ENCODE data around the gene PKD2L1.
A peak's percentile ranks its signal among the peaks of the same experiment; 100 is the strongest.
"Not testable (repeated sequence)": the region's sequence is repeated elsewhere in the genome, so short reads cannot be mapped to it uniquely, and the experiment has no call there.

PKD2L1 gene

DNA sequence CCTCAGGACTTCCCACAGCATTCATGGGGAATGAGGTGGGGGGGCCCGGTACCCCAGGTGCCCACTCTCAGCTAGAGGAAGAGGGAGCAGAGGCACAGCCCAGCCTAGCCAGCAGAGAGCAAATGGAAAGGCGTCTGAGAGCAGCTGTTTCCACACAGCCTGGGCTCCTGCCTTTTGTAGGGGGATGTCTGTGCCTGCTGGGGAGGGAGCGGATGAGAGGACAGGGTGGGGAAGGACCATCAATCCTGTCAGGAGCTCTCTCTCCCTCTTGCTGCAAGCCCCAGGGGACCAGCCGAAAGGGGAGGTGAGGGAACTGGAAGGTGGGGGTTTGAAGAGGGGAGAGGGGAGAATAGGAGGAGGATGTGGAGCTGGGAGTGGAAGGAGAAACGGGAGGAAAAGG, at the start of gene PKD2L1:
Gene PKD2L1, minus strand, starts transcription at position 150 of the 400 bp plus-strand sequence. Its CDS starts 125 bp downstream, at position 25.
- no peak for DNase-seq (ENCODE audit: low read depth in 3 of 3)

DNA sequence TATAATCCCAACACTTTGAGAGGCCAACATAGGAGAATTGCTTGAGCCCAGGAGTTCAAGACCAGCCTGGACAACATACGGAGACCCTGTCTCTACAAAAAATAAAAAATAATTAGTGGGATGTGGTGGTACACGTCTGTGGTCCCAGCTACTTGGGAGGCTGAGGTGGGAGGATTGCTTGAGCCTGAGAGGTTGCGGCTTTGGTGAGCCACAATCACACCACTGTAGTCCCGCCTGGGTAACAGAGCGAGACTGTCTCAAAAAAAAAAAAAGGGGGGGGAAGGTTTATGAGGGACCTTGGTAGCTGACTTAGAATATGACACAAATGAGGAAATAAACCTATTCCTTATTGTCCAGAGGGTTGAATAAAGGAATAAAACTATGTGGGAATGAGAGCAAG, 47.8 kb upstream of the PKD2L1 start:
- DNase-seq (ENCODE audit: low read depth in 3 of 3): no peak

DNA sequence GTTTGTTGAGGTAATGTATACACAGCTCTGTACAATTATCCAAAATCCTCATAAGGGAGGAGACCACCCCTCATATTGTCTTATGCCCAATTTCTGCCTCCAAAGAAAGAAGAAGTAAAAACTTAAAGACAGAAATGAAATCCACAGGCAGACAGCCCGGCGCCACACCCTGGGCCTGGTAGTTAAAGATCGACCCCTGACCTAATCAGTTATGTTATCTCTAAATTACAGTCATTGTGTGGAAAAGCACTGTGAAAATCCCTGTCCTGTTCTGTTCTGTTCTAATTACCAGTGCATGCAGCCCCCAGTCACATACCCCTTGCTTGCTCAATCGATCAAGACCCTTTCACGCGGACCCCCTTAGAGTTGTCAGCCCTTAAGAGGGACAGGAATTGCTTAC, 46.6 kb upstream of the PKD2L1 start:
- not testable (repeated sequence) for DNase-seq (ENCODE audit: low read depth in 3 of 3)

DNA sequence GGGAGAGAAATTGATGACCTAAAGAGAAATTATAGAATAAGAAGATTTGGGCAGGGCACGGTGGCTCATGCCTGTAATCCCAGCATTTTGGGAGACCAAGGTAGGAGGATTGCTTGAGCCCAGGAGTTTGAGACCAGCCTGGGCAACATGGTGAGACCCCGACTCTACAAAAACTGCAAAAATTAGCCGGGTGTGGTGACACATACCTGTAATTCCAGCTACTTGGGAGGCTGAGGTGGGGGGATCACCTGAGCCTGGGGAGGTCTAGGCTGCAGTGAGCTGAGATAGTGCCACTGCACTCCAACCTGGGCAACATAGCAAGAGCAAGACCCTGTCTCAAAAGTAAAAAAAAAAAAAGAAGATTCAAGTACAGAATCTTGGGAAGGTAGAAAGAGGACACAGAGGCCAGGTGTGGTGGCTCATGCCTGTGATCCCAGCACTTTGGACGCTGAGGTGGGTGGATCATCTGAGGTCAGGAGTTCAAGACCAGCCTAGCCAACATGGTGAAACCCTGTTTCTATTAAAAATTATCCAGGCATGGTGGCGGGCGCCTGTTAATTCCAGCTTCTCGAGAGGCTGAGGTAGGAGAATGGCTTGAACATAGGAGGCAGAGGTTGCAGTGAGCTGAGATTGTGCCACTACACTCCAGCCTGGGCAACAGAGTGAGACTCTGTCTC, 44.8 kb upstream of the PKD2L1 start:
- not testable (repeated sequence) for DNase-seq (ENCODE audit: low read depth in 3 of 3)

DNA sequence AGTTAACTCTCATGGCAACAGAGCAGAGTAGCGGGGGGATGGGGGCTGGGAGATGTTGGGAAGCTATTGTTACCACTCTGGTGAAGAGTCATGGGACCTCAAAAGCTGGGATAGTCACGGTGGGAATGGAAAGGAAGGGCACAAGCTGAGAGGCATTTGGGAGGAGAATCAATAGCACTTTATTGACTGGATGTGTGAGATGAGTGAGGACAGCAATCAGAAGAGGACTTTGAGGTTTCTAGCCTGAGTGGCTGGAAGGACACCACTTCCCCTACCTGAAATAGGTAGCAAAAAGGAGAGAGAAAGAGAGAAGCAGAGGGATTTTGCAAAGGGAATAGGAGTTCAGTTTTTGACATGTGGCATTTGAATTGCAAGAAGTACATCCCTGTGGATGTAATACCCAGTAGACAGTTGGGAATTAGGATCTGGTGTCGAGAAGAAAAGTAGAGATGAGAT, 44.2 kb upstream of the PKD2L1 start:
- DNase-seq (ENCODE audit: low read depth in 3 of 3): no peak

DNA sequence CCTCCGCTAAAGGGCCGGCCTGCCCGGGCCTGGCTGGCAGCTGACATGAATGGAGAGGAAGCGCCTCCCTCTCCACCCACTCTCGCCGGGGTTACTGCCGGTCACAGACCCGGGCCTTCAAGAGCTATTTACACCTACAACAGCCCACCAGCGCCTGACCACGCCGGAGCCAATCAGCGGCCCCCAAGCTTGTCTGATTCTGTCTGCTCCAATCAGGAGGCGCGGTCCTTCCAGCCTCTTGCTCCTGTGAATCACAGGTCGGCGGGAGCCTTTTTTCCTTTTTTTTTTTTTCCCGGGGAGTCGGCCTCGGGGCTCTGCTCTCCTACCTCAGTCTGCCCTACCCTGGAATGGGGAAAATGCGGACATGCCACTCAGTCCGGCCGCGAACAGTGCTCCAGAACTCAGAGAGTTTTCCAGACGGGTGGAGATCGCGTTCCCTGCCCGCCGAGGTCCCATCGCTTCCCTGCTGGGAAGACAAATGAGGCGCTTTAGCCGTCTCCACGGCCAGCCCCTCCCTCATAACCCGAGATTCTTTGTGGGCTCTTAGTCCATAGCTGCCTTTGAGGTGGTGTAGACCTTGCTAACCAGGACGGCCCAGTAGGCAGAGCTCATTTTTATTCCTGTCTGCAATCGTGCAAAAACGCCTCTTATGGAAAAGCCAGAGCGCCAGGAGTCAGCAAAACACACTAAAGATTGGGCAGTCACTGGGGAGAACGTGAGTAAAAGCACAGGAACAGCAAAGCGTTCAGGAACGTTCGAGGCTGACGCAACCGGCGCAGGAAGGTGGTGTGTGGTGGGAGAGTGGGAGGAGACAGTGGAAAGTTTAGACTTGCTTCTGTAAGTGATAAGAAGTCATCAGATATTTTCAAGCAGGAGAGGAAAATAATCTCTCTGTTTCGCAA, 43.5 kb upstream of the PKD2L1 start:
- DNase-seq (ENCODE audit: low read depth in 3 of 3): peak; percentile 69 to 93 (median 78)

DNA sequence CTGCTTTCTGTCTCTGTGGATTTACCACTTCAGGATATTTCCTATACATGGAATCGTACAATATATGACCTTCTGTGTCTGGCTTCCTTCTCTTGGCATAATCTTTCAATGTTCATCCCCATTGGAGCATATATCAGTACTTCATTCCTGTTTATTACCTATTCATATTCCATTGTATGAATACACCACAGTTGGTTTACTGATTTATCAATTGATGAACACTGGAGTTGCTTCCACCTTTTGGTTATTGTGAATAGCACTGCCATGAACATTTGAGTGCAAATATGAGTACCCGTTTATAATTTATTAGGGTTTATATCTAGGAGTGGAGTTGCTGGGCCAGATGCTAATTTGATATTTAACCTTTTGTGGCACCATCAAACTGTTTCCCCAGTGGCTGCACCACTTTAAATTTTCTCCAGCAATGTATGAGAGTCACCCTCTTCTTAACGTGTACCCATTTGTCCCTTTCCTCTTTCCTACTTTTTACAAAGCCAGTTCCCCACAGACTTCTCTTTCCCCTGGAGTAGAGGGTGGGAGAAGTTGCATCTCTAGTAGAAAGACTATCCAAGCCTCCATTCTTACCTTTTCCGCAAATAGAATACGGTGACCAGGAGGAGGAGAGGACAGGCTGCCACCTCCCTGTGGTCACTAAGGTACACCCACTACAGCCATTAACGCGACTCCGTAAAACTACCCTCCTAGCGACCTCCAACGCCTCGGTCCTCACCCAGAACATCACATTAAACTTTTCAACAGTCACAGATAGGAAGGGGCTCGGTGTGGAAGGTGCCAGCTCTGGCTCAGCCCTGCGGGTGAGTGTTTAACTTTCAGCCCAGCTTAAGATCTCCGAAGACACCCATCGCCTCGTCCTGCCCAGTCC, 42.6 kb upstream of the PKD2L1 start:
- DNase-seq (ENCODE audit: low read depth in 3 of 3): no peak

DNA sequence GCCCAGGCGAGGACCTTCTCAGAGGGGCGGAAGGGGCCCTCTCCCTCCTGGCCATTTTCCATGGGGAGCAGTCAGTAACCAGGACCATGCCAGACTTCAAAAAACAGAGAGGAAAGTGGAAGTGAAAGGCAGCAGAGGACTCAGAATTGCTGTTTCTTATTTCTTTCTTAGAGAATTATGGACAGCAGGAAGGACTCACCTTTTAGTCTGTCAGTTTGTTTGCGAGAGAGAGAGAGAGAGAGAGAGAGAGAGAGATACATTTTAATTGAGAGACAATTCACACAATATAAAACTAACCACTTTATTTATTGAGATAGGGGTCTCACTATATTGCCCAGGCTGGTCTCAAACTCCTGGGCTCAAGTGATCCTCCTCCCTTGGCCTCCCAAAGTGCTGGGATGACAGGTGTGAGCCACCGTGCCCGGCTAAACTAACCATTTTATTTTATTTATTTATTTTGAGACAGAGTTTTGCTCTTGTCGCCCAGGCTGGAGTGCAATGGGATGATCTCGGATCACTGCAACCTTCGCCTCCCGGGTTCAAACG, 41.5 kb upstream of the PKD2L1 start:
- no peak for DNase-seq (ENCODE audit: low read depth in 3 of 3)

DNA sequence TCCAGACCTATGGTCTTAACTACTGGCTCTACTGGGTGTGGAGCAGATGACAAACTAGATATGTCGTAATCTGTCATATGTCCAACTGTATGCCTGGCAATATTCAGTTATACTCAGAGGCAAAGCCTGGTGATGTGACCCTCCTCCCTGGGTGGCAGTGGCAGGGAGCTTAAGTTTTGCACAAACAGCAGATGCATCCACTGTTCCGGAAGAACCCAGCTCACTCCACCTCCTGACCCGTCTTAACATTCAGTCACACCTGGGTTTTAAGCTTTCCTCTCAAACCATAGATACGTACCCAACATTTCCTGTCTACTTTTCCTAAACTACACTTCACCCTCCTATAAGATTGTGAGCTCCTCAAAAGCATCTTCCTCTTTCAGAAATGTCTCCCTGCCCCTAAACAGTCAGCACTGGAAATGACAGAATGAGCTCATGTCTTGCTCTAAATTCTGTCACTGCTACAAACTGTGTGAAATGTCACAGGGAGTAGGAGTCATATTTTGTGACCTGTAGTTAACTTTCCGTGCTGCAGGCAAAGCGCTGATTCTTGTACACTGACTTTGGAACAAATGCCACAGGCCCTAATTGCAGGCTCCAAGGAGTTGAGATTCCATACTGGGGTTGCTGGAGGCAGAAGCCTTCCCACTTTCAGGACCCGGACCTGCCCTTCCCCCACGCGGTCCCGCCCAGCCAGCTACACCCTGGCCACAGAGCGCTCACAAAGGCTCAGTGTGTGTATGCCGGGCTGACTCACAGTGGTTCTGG, 40.9 kb upstream of the PKD2L1 start:
- peak in 1 of 3 experiments; percentile 70 for DNase-seq (ENCODE audit: low read depth in 3 of 3)

DNA sequence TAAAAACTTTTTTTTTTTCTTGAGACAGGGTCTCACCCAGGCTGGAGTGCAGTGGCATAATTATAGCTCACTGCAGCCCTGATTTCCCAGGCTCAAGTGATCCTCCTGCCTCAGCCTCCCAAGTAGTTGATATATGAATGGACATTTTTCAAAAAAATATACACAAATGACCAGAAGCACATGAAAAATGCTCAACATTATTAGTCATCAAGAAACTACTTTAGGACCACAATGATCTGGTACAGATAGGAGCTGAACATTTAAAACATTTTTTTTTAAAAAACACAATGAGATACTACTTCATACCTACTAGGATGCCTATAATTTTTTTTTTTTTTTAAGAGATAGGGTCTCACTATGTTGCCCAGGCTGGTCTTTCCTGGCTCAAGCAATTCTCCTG, 38.7 kb upstream of the PKD2L1 start:
- DNase-seq (ENCODE audit: low read depth in 3 of 3): no peak

DNA sequence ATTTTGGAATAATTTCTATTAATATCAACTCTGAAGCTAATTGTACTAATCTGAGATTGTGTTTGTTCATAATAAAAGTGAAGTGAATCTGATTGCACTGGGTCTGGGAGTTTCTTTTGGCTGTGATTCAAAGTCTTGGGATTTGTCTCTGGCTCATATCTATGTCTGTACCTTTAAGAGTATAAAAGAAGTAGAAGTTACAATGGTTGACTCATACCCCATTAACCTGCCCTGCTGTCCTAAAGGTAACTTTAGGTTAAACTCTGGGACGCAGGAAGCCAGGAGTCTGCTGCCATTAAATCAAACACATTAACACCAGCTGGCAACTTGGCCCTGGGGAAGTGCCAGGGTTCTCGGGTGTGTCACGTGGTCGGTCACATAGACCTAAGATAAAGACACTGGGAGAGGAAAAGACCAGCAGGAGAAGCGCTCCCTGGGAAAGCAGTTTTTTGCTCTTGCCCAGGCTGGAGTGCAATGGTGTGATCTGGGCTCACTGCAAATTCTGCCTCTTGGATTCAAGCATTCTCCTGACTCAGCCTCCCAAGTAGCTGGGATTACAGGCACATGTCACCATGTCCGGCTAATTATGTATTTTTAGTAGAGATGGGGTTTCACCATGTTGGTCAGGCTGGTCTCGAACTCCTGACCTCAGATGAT, 34.8 kb upstream of the PKD2L1 start:
- DNase-seq (ENCODE audit: low read depth in 3 of 3): no peak

DNA sequence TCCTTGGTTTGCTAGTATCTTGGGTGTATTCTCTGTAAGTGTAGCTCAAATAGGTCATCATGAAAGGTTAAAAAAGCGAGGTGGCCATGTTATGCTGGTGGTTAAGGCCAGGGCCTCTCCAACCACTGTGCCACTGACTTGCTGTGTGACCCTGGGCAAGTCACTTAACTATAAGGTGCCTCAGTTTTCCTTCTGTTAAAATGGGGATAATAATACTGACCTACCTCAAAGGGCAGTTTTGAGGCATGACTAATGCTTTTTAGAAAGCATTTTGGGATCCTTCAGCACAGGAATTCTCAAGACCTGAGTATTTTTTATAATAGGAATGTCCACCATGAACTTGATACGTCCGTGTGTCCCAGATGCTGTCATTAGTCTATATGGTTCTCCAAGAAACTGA, 34.1 kb upstream of the PKD2L1 start:
- DNase-seq (ENCODE audit: low read depth in 3 of 3): no peak

DNA sequence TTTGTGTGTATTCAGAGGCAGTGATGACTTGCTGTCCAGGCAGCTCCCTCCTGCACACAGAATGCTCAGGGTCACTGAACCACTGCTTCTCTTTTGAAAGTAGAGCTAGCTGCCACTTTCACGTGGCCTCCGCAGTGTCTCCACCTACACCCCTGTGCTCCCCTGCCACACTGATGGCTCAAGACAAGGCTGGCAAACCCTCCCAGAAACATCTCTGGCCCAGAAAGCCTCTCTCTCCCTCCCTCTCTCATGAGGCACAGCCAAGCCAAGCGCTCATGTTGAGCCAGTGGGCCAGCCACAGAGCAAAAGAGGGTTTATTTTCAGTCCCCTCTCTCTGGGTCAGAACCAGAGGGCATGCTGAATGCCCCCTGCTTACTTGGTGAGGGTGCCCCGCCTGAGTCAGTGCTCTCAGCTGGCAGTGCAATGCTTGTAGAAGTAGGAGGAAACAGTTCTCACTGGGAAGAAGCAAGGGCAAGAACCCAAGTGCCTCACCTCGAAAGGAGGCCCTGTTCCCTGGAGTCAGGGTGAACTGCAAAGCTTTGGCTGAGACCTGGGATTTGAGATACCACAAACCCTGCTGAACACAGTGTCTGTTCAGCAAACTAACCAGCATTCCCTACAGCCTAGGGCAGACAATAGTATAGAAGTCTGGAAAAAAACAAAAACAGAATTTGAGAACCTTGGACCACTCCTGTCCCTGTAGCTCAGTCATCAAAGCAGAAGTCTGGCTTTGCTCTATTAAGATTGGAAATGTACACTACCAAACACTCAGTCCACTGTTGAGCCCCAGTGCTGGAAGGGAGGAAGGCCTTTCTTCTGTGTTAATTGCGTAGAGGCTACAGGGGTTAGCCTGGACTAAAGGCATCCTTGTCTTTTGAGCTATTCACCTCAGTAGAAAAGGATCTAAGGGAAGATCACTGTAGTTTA, 32.8 kb upstream of the PKD2L1 start:
- no peak for DNase-seq (ENCODE audit: low read depth in 3 of 3)

DNA sequence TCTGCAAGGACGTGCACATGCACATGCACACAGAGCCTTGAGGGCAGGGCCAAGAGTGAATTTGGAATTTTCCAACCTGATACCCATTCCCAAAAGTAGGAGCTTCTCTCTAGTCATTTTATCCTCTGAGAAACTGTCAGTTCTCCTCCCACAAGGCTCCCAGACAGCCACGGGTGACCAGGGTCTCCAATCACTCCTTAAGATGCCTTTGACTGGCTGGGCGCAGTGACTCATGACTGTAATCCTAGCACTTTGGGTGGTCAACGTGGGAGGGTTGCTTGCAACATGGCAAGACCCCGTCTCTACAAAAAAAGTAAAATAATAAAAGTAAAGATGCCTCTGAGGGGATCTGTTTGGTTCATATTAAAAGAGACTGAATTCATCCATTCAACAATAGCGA, 30.2 kb upstream of the PKD2L1 start:
- DNase-seq (ENCODE audit: low read depth in 3 of 3): no peak

DNA sequence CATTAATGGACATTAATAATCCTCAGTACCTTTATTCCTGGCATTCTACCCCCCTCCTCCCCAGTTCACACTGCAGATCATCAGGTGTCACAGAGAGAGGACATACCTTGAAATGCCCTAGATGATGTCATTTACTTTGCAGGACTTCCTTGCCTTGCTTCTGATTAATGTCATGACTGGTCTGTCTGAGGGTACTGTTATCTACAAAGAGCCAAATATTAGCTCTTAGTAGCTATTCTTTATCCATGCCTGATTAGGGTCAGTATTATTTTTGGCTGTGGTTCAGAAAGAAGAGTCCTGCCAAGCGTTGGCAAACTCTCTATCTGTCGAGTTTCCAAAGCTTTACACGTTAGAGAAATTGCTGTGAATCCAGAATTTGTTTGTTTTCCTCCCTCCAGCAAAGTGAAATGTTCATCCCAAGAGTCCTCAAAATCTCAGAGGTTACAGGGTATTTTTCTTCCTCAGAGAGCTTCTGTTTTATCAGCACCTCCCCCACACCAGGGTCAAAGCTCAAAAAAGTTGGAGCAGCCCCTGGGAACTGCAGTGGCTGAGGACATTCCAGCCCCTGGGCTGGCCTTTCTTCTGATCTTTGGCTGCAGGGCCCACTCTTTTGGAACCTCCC, 29.6 kb upstream of the PKD2L1 start:
- DNase-seq (ENCODE audit: low read depth in 3 of 3): no peak

DNA sequence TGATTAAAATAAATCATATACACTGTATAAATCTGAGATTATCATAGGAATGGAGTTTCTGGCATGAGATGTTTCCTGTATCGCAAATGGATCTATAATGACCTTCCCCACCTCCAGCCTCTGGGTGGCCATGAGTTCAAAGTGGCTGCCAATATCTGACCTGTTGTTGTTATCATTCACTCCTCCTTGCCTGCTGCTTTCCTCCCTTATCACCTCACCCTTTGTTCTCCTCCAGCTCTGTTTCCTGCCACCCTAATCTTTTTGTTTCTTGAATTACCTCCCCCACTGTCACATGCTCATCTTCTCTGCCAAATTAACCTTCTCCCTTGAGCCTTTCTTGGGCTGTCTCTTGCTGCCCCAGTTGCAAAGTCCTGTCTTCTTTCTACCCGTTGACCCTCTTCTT, 29.0 kb upstream of the PKD2L1 start:
- no peak for DNase-seq (ENCODE audit: low read depth in 3 of 3)

DNA sequence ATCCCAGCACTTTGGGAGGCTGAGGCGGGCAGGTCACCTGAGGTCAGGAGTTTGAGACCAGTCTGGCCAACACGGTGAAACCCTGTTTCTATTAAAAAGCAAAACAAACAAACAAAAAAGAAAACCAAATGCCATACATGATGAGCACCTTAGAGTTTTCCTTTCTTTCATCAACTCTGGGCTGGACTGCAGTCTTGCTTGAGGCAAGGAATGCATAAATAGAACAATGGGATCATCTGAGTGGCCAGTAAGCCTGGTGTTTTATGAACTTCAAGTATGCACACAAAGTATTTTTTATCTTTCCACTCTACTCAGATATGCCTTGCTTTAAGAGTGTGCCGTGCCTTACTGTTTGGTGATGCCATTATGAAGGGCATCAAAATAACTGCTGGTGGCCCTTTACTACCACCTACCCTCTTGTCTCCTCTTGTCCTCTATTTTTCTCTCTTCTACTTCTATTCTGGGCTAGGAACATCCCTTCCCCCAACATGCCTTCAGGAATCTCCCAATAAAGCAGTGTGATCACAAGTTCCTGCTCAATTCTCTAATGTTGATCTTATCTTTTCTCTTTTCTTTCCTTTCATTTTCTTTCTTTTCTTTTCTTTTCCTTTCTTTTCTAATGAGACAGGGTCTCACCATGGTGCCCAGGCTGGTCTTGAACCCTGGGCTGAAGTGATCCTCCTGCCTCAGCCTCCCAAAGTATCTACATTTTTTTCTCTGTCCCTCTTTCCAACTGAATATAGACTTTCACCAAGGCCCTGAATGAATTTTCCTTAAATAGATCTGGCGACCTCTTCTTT, 27.2 kb upstream of the PKD2L1 start:
- no peak for DNase-seq (ENCODE audit: low read depth in 3 of 3)

Measured in stimulated activated CD4-positive, alpha-beta T cell treated with anti-CD3 and anti-CD28 coated beads, TNF-alpha, amount 100 ng/mL, for 24 hours (primary cell).